Omental fat pad (tissue), 4 donors: Measurements from ENCODE around the gene TMEM41B. TPM values are rescaled to one million over a fixed set of nuclear protein-coding genes. Genes with fewer than 3 reads are reported as not detected.
"Not testable (repeated sequence)": the region's sequence is repeated elsewhere in the genome, so short reads cannot be mapped to it uniquely, and the experiment has no call there.

Source experiments
- ATAC-seq: fragments of 150-250 bp; one replicate; pipeline ENCODE4 v1.9.1; 2016; ENCODE audit warnings: mild to moderate bottlenecking, moderate library complexity; ENCODE audit not compliant: low FRiP score
- DNase-seq: peaks from one replicate; pipeline ENCODE4 v3.0.0-alpha.2; 2019; ENCODE audit warnings: low spot score
- total RNA-seq, 4 donors: library from RNA; depleted of rRNA; stranded (reverse); fragments of >200 nt; gene quantifications; one replicate each; pipeline ENCODE4 v1.1.0, GENCODE V29; 2016
- TF ChIP-seq, protein P1 (sequence below), 3 donors: fragments of 450-650 bp; IDR thresholded peaks; one replicate each; pipeline ENCODE4 v1.5.1; 2016 to 2017; ENCODE audit warnings: antibody characterized with exemption in 3 of 3, mild to moderate bottlenecking in 3 of 3, moderate library complexity in 2 of 3

Gene TMEM41B
- total RNA-seq, 4 donors from 2014 or later, result 21.6 to 28.1 (median 22.7) TPM

DNA sequence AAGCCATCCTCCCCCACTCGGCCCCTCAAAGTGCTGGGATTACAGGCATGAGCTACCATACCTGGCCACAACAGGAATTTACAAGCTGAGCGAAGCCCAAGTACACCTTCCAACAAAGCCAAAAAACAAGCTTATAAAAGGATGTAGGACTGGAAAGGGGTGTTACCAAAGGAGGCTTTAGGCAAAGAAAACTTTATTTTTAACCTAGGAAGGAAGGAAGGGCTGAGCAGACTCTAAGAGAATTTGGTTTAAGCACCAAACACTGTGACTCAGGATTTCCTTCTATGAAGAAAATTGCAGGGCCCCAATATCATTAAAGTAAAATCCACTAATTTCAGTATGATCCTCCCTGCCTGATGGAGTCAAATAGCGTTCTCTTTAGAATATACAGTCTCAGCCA, 61.3 kb downstream of the TMEM41B start:
- TF ChIP-seq, protein P1, sequence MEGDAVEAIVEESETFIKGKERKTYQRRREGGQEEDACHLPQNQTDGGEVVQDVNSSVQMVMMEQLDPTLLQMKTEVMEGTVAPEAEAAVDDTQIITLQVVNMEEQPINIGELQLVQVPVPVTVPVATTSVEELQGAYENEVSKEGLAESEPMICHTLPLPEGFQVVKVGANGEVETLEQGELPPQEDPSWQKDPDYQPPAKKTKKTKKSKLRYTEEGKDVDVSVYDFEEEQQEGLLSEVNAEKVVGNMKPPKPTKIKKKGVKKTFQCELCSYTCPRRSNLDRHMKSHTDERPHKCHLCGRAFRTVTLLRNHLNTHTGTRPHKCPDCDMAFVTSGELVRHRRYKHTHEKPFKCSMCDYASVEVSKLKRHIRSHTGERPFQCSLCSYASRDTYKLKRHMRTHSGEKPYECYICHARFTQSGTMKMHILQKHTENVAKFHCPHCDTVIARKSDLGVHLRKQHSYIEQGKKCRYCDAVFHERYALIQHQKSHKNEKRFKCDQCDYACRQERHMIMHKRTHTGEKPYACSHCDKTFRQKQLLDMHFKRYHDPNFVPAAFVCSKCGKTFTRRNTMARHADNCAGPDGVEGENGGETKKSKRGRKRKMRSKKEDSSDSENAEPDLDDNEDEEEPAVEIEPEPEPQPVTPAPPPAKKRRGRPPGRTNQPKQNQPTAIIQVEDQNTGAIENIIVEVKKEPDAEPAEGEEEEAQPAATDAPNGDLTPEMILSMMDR (IDR thresholded peaks at IDR 0.05), result no peak
- ATAC-seq, result no peak
- DNase-seq, result no peak

DNA sequence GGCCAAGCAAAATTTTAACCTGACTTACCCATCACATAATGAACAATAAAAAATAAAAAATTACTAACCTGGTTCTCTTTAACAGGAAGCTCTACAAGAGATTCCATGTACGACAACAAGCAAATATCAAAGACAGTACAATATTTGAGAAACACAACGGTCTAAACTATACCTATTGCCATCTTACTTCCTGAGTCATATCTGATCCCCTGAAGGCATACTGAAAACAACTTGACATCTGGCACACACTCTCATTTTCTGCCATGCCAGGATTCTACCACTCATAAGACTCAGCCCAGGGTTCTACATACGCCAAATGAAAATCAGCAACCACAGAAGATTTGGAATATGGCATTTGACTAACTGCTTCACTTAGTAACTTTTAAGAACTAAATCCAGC, 63.1 kb downstream of the TMEM41B start:
- no peak for DNase-seq
- TF ChIP-seq, protein P1 (IDR thresholded peaks at IDR 0.05), result no peak
- no peak for ATAC-seq

DNA sequence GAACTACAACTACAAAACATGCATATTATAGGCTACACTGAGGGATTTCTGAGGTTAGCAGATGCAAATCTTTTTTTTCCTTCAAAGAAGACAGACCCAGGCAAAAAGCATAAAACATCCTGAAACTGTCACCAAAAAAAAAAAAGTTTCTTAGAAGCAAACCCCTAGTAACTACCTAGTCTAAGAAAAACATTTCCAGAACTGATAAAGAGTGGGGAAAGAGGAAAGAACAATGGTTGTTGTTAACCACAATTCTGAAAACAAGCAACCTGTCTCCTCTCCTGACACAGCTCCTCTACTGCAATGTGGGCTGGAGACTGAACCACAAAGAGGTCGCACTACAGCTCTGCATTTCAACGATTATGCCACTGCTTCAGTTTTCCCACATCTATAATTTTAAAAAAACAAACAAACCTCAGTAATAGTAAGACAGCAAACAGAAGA, 64.2 kb downstream of the TMEM41B start:
- ATAC-seq, result no peak

GRCh38 chr11:9249252-9249651, 65.1 kb downstream of the TMEM41B start:
- no peak for ATAC-seq
- TF ChIP-seq, protein P1 (IDR thresholded peaks at IDR 0.05), result no peak
- DNase-seq, result no peak

More for the DNA sequence above, 64.2 kb downstream of the TMEM41B start:
- DNase-seq, result no peak
- TF ChIP-seq, protein P1 (IDR thresholded peaks at IDR 0.05), result no peak

- TF ChIP-seq, protein P1 (IDR thresholded peaks at IDR 0.05), result no peak
- DNase-seq (no peak), ATAC-seq (no peak)
These were observed 66.5 kb downstream of the TMEM41B start for GRCh38 chr11:9247863-9248262.

GRCh38 chr11:9236242-9236641, 78.2 kb downstream of the TMEM41B start:
- DNase-seq, ATAC-seq: not testable (repeated sequence)

- ATAC-seq, result no peak
- no peak for DNase-seq
- TF ChIP-seq, protein P1 (IDR thresholded peaks at IDR 0.05), result no peak
These were observed 81.9 kb downstream of the TMEM41B start for GRCh38 chr11:9232482-9232881.

DNA sequence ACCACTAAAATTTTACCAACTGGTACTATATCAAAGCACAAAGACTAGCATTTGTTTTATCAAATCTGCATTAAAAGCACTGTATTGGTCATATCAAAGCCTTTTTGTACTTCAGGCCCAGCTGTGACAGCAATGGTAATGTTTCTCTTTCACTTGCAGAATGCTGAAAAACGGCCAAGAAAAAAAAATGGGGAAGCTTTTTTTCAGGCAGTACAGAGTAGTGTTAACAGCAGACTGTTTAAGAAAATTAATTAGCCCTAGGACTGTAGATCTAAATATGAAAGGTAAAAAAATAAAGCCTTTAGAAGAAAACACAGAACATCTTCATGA, 82.6 kb downstream of the TMEM41B start:
- DNase-seq (no peak), ATAC-seq (no peak)
- TF ChIP-seq, protein P1 (IDR thresholded peaks at IDR 0.05), result no peak
